Measurements from ENCODE around the gene MYL11.

The MYL11 gene

GRCh38 chr16:30351586-30352419, 22.8 kb upstream of the MYL11 start:
- TF ChIP-seq CREB5 (CRISPR knock-in tag; IDR thresholded peaks at IDR 0.05; ENCODE audit: low read depth): no peak
- ATAC-seq: peak; percentile 36

DNA sequence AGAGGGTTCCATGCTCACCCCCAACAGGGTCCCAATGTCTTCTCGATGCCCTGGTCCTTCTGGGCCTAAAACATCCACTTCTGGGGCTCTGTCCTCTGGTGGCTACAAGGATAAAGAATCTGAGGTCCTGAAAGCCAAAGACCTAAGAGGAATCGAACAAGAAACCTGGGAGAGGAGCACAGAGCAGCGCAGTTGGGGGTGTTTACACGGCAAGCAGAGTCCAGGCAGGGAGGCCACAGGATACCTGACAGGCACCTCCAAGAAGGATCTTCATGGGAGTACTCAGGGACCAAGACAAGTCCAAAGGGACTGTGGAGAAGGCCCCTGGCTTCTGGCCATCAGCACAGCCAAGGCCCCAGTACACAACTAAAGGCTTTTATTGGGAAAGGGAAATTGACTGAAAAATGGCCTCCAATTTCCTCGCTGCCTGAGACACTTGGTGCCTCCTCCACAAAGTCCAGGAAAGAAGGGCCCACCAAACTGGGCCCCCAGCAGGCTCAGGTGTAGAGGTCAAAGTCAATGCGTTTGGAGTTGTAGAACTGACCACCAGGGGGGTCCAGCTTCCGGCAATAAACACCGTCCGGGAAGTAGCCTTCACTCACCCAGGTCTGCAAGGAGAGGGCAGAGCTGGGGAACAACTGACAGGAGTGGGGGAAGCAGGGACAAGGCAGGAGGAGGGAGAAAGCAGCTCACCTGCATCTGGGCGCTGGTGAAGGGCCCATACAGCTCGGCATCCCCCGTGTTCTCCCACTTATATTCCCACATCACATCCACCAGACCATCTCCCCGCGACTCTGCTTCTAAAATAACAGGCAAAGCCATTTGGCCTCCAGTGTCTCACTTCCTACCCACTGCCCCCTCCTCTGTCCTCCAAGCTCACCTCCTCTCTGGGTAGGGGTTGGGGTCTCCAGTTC, 21.9 kb upstream of the MYL11 start:
- TF ChIP-seq CSDC2 (CRISPR knock-in tag; IDR thresholded peaks at IDR 0.05): no peak
- TF ChIP-seq, protein P1, sequence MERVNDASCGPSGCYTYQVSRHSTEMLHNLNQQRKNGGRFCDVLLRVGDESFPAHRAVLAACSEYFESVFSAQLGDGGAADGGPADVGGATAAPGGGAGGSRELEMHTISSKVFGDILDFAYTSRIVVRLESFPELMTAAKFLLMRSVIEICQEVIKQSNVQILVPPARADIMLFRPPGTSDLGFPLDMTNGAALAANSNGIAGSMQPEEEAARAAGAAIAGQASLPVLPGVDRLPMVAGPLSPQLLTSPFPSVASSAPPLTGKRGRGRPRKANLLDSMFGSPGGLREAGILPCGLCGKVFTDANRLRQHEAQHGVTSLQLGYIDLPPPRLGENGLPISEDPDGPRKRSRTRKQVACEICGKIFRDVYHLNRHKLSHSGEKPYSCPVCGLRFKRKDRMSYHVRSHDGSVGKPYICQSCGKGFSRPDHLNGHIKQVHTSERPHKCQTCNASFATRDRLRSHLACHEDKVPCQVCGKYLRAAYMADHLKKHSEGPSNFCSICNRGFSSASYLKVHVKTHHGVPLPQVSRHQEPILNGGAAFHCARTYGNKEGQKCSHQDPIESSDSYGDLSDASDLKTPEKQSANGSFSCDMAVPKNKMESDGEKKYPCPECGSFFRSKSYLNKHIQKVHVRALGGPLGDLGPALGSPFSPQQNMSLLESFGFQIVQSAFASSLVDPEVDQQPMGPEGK (CRISPR knock-in tag; IDR thresholded peaks at IDR 0.05; ENCODE audit: borderline replicate concordance): no peak
- no peak for TF ChIP-seq OSR1 (CRISPR knock-in tag; IDR thresholded peaks at IDR 0.05)
- no peak for TF ChIP-seq ARNTL (CRISPR knock-in tag; IDR thresholded peaks at IDR 0.05; ENCODE audit: borderline replicate concordance, low read depth)
- no peak for TF ChIP-seq CREB5 (CRISPR knock-in tag; IDR thresholded peaks at IDR 0.05; ENCODE audit: low read depth)
- TF ChIP-seq GLIS3 (CRISPR knock-in tag; IDR thresholded peaks at IDR 0.05): no peak
- TF ChIP-seq POU6F1 (CRISPR knock-in tag; IDR thresholded peaks at IDR 0.05; ENCODE audit: borderline replicate concordance, low read depth): no peak
- TF ChIP-seq ZNF70 (CRISPR knock-in tag; IDR thresholded peaks at IDR 0.05): no peak
- no peak for TF ChIP-seq TOX (CRISPR knock-in tag; IDR thresholded peaks at IDR 0.05; ENCODE audit: borderline replicate concordance)
- TF ChIP-seq BACH2 (CRISPR knock-in tag; IDR thresholded peaks at IDR 0.05; ENCODE audit: borderline replicate concordance): no peak
- no peak for TF ChIP-seq ZNF565 (CRISPR knock-in tag; conservative IDR thresholded peaks at IDR 0.05; ENCODE audit: low read depth)
- TF ChIP-seq RARB (CRISPR knock-in tag; IDR thresholded peaks at IDR 0.05): no peak
- no peak for TF ChIP-seq ZFP30 (CRISPR knock-in tag; IDR thresholded peaks at IDR 0.05)
- no peak for TF ChIP-seq SNAI2 (CRISPR knock-in tag; IDR thresholded peaks at IDR 0.05)
- no peak for ATAC-seq

DNA sequence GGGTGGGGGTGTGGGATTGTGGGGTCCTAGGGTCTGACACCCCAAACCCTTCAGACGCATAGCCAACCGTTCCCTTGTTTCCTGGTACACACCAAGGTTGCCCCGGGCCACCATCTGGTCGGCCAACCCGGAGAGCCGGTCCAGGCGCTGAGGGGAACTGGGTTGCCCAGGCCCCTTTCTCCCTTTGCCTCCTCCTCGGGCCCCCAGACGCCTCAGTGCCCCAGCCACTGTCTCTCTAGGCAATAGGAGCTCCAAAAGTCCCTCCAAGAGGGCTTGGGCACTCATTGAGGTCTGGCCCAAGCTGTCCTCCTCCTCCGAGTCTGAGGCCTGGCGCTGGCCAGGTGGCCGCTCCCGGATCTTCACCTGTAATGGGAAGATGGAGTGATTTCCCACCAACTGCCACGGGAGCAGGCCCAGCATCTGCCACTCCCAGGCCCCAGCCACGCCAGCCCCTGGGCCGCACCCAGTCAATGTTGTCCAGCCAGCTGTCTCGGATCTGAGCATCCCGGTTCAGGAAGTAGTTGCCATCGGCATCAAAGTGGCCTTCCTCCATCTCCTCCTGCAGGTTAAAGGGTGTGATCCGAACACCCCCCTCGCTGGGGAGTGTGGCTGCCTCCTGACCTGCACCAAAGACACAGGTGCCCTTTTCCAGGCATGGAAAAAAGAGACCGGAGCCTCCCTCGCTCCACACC, 21.0 kb upstream of the MYL11 start:
- no peak for ATAC-seq
- TF ChIP-seq RARB (CRISPR knock-in tag; IDR thresholded peaks at IDR 0.05) (no peak), ZFP30 (CRISPR knock-in tag; IDR thresholded peaks at IDR 0.05) (no peak), ARNTL (CRISPR knock-in tag; IDR thresholded peaks at IDR 0.05; ENCODE audit: borderline replicate concordance, low read depth) (no peak), ZNF70 (CRISPR knock-in tag; IDR thresholded peaks at IDR 0.05) (no peak), SNAI2 (CRISPR knock-in tag; IDR thresholded peaks at IDR 0.05) (no peak), PPARA (CRISPR knock-in tag; IDR thresholded peaks at IDR 0.05; ENCODE audit: borderline replicate concordance) (no peak), ISL1 (CRISPR knock-in tag; IDR thresholded peaks at IDR 0.05) (no peak), OSR1 (CRISPR knock-in tag; IDR thresholded peaks at IDR 0.05) (no peak), BACH2 (CRISPR knock-in tag; IDR thresholded peaks at IDR 0.05; ENCODE audit: borderline replicate concordance) (no peak), CREB5 (CRISPR knock-in tag; IDR thresholded peaks at IDR 0.05; ENCODE audit: low read depth) (no peak)
- TF ChIP-seq, protein P1 (CRISPR knock-in tag; IDR thresholded peaks at IDR 0.05; ENCODE audit: borderline replicate concordance): no peak
